K562 (cell line): Measurements from ENCODE around the gene TRIO.

Experiments used
- CEBPB ChIP-seq: fragments of 450-650 bp; IDR thresholded peaks from 2 replicates; pipeline ENCODE4 v1.6.1; 2016; ENCODE audit warnings: missing genetic modification characterization, missing compliant biosample characterization
- ERF ChIP-seq: fragments of 450-650 bp; formaldehyde crosslinking; IDR thresholded peaks from 2 replicates; pipeline ENCODE4 v1.4.0; 2020; ENCODE audit warnings: mild to moderate bottlenecking, mixed read lengths
- HNRNPLL ChIP-seq: fragments of 200-400 bp; formaldehyde crosslinking; IDR thresholded peaks from 2 replicates; pipeline ENCODE4 v1.6.1; 2017; ENCODE audit warnings: low read length, low read depth, mild to moderate bottlenecking; ENCODE audit not compliant: poor library complexity, severe bottlenecking
- MXI1 ChIP-seq: IDR thresholded peaks from 2 replicates; pipeline ENCODE4 v1.6.1; 2011; ENCODE audit warnings: low read depth, mild to moderate bottlenecking, improper control_type of control experiment, low read length
- NELFE ChIP-seq: IDR thresholded peaks from 2 replicates; pipeline ENCODE4 v1.6.1; 2011; ENCODE audit warnings: mild to moderate bottlenecking; ENCODE audit not compliant: insufficient read depth, insufficient read length
- RAD21 ChIP-seq, 2 experiments: fragments of 250-450 bp in 1 of 2; fragments of 450-650 bp in 1 of 2; sonication (Bioruptor Pico) in 1 of 2; formaldehyde crosslinking in 1 of 2; IDR thresholded peaks in 1 of 2; conservative IDR thresholded peaks in 1 of 2; 2 replicates each; pipeline versions ENCODE4 v1.4.0 to v1.8.0; 2020 to 2022; ENCODE audit warnings: mild to moderate bottlenecking in 2 of 2, moderate library complexity in 1 of 2
- RFX5 ChIP-seq: IDR thresholded peaks from 2 replicates; pipeline ENCODE4 v1.6.1; 2011; ENCODE audit warnings: low read depth, mild to moderate bottlenecking, improper control_type of control experiment, low read length
- SNIP1 ChIP-seq: fragments of 450-650 bp; IDR thresholded peaks from 2 replicates; pipeline ENCODE4 v1.7.1; 2017; ENCODE audit warnings: low read depth, mild to moderate bottlenecking
- YY1 ChIP-seq, 3 experiments: IDR thresholded peaks; 2 replicates each; pipeline ENCODE4 v1.6.1; 2011; ENCODE audit warnings: low read length in 2 of 3, mild to moderate bottlenecking in 2 of 3, moderate library complexity in 2 of 3, borderline replicate concordance in 1 of 3, control low read depth in 1 of 3, low read depth in 1 of 3; ENCODE audit not compliant: insufficient read depth in 3 of 3, insufficient replicate concordance in 2 of 3, control insufficient read depth in 1 of 3, insufficient read length in 1 of 3; ENCODE audit errors: extremely low read depth in 1 of 3
- ZFP1 ChIP-seq: fragments of 450-650 bp; formaldehyde crosslinking; IDR thresholded peaks from 2 replicates; pipeline ENCODE4 v1.4.0; 2020; ENCODE audit warnings: mild to moderate bottlenecking, mixed read lengths
- ZNF354B ChIP-seq: fragments of 250-450 bp; sonication (Bioruptor Pico); IDR thresholded peaks from 2 replicates; pipeline ENCODE4 v1.4.0; 2020
- TF ChIP-seq, protein P1 (sequence below): fragments of 450-650 bp; IDR thresholded peaks from 2 replicates; pipeline ENCODE4 v1.6.1; 2017; ENCODE audit warnings: mild to moderate bottlenecking, moderate library complexity
- TF ChIP-seq, protein P2 (sequence below), 3 experiments: IDR thresholded peaks in 2 of 3; conservative IDR thresholded peaks in 1 of 3; 2 replicates each; pipeline ENCODE4 v1.5.1; 2011 to 2012; ENCODE audit warnings: low read length in 3 of 3, mild to moderate bottlenecking in 3 of 3, control low read depth in 2 of 3, improper control_type of control experiment in 1 of 3, inconsistent platforms in 1 of 3, low read depth in 1 of 3, mixed read lengths in 1 of 3, moderate library complexity in 1 of 3; ENCODE audit not compliant: insufficient read depth in 2 of 3

DNA sequence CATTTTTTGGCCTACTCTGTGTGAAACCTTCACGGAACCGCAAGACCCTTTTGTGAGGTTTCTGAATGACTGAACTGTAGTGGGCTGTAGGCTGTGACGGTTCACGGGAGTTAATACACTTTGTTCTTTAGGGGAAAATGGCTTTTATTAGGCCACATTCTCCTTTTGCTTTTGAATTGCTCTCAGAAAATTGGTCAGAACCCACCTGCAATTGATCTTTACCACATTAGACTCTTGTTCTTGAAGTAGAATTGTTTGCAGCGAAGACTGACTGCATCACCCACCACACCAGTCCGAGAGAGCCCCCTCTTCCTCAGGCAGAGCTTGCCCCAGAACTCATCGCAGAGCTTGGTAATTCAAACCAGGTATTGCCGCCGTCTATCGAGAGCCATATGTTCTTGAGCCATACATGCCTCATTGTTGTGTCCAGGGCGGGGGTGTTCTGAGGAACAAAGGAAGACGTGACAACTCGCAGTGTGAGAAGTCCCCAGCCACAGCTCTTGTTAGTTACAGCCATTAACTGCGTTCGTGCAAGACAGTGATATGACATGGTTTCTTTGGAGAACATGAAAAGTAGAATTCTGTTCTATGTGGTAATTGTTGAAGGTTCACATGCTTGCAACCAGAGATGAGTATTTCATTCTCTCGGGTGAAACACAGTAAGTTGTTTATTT lies 272.0 kb downstream of the TRIO start:
- TF ChIP-seq SNIP1 (no peak), ERF (CRISPR knock-in tag) (no peak), MXI1 (no peak), RFX5 (no peak), YY1 (IDR thresholded peaks at IDR 0.05; ENCODE audit: borderline replicate concordance in 1 of 3, control insufficient read depth in 1 of 3, extremely low read depth in 1 of 3, insufficient read depth in 3 of 3, insufficient read length in 1 of 3, insufficient replicate concordance in 2 of 3, low read depth in 1 of 3, low read length in 2 of 3) (no peak), RAD21 (CRISPR knock-in tag; conservative IDR thresholded peaks at IDR 0.05 in 1 of 2, IDR thresholded peaks at IDR 0.05 in 1 of 2) (no peak), CEBPB (no peak), ZNF354B (no peak), NELFE (no peak), HNRNPLL (no peak), ZFP1 (CRISPR knock-in tag) (no peak)
- TF ChIP-seq, protein P1, sequence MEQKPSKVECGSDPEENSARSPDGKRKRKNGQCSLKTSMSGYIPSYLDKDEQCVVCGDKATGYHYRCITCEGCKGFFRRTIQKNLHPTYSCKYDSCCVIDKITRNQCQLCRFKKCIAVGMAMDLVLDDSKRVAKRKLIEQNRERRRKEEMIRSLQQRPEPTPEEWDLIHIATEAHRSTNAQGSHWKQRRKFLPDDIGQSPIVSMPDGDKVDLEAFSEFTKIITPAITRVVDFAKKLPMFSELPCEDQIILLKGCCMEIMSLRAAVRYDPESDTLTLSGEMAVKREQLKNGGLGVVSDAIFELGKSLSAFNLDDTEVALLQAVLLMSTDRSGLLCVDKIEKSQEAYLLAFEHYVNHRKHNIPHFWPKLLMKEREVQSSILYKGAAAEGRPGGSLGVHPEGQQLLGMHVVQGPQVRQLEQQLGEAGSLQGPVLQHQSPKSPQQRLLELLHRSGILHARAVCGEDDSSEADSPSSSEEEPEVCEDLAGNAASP: no peak
- TF ChIP-seq, protein P2, sequence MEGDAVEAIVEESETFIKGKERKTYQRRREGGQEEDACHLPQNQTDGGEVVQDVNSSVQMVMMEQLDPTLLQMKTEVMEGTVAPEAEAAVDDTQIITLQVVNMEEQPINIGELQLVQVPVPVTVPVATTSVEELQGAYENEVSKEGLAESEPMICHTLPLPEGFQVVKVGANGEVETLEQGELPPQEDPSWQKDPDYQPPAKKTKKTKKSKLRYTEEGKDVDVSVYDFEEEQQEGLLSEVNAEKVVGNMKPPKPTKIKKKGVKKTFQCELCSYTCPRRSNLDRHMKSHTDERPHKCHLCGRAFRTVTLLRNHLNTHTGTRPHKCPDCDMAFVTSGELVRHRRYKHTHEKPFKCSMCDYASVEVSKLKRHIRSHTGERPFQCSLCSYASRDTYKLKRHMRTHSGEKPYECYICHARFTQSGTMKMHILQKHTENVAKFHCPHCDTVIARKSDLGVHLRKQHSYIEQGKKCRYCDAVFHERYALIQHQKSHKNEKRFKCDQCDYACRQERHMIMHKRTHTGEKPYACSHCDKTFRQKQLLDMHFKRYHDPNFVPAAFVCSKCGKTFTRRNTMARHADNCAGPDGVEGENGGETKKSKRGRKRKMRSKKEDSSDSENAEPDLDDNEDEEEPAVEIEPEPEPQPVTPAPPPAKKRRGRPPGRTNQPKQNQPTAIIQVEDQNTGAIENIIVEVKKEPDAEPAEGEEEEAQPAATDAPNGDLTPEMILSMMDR (IDR thresholded peaks at IDR 0.05 in 2 of 3, conservative IDR thresholded peaks at IDR 0.05 in 1 of 3; ENCODE audit: insufficient read depth in 2 of 3, low read depth in 1 of 3, low read length in 3 of 3): no peak
